Mucosa of descending colon (tissue), 3 donors: ENCODE results near the gene ZFP1. TPM values are rescaled to one million over a fixed set of nuclear protein-coding genes. Genes with fewer than 3 reads are reported as not detected.

ENCODE experiments used
- ATAC-seq: fragments of 200-7000 bp; cut with Tn5 transposase; one replicate; pipeline ENCODE4 v1.9.1; 2020; ENCODE audit warnings: mild to moderate bottlenecking, moderate library complexity
- DNase-seq, 3 donors: peaks; one replicate each; pipeline ENCODE4 v3.0.0-alpha.2; 2020
- H3K36me3 ChIP-seq: fragments of 200-600 bp; one replicate; pipeline ENCODE4 v1.8.0; 2021; ENCODE audit warnings: low read depth, mild to moderate bottlenecking
- H3K4me1 ChIP-seq: fragments of 200-600 bp; one replicate; pipeline ENCODE4 v1.8.0; 2021; ENCODE audit warnings: low read depth, mild to moderate bottlenecking
- H3K4me3 ChIP-seq: fragments of 200-600 bp; one replicate; pipeline ENCODE4 v1.8.0; 2021; ENCODE audit warnings: mild to moderate bottlenecking
- H3K9me3 ChIP-seq: fragments of 200-600 bp; one replicate; pipeline ENCODE4 v1.8.0; 2021; ENCODE audit warnings: mild to moderate bottlenecking
- CTCF ChIP-seq: fragments of 200-600 bp; IDR thresholded peaks from one replicate; pipeline ENCODE4 v1.8.0; 2022; ENCODE audit warnings: antibody characterized with exemption, mild to moderate bottlenecking
- intact Hi-C, 2 donors: fragments of 100-400 bp; cut with DNase I in 1 of 2; cut with micrococcal nuclease in 1 of 2; formaldehyde crosslinking; loops; one replicate each; pipeline versions ENCODE4 v1.11.0 to v1.11.1; 2022; cut with DNase I, micrococcal nuclease
- total RNA-seq, 3 donors: library from RNA; stranded (reverse); fragmentation: NEBNext Ultra II Directional in 2 of 3; extraction: Animal tissue kit (Norgen Biotek cat#: 25700) in 2 of 3; gene quantifications; one replicate each; pipeline versions ENCODE4 v1.2.1 to v1.2.4, GENCODE V29; 2021 to 2023
- donor health status: DM: no; HTN: no; CAD: no; lungs with moderate emphysema.
- donor health status: DM: no; HTN: no; CAD: no.
- donor health status: DM: no; HTN: yes; CAD: no.

The ZFP1 gene
- total RNA-seq, 3 donors from 2014 or later = 5.6 to 17.0 (median 6.9) TPM

DNA sequence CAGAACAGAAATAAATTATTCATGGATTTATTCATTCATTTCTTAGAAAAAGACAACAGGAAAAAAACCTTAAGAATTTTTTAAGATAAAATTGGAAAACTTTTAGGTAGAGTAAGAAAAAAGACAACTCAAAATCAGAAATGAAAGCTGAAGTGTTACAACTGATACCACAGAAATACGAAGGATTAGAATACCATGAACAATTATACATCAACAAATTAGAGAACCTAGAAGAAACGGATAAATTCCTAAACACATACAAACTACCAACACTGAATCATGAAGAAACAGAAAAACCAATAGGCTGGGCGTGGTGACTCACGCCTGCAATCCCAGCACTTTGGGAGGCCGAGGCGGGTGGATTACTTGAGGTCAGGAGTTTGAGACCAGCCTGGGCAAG lies 30.9 kb downstream of the ZFP1 start:
- Histone ChIP-seq H3K4me3 (no peak overlapping the region), H3K36me3 (no peaks in the 10 kb centered on the region), H3K9me3 (peaks cover 27% of the 10 kb centered on the region), H3K4me1 (no peaks in the 10 kb centered on the region)
- DNase-seq = no peak
- ATAC-seq = no peak
- TF ChIP-seq CTCF = no peak
- intact Hi-C loops = no loop called here

DNA sequence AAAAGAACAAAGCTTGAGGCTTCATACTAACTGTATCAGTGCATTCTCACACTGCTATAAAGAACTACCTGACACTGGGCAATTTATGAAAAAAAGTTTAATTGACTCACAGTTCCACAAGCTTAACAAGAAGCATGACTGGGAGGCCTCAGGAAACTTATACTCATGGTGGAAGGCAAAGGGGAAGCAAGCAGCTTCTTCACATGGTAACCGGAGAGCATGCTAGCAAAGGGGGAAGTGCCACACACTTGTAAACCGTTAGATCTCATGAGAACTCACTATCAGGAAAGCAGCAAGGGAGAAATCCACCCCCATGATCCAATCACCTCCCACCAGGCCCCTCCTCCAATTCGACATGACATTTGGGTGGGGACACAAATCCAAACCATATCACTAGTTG lies 33.3 kb downstream of the ZFP1 start:
- no peak for ATAC-seq
- Histone ChIP-seq H3K36me3 (no peaks in the 10 kb centered on the region), H3K4me1 (no peaks in the 10 kb centered on the region), H3K4me3 (no peak overlapping the region), H3K9me3 (peaks cover 7% of the 10 kb centered on the region)
- intact Hi-C loops = no loop called here
- no peak for DNase-seq
- no peak for TF ChIP-seq CTCF

DNA sequence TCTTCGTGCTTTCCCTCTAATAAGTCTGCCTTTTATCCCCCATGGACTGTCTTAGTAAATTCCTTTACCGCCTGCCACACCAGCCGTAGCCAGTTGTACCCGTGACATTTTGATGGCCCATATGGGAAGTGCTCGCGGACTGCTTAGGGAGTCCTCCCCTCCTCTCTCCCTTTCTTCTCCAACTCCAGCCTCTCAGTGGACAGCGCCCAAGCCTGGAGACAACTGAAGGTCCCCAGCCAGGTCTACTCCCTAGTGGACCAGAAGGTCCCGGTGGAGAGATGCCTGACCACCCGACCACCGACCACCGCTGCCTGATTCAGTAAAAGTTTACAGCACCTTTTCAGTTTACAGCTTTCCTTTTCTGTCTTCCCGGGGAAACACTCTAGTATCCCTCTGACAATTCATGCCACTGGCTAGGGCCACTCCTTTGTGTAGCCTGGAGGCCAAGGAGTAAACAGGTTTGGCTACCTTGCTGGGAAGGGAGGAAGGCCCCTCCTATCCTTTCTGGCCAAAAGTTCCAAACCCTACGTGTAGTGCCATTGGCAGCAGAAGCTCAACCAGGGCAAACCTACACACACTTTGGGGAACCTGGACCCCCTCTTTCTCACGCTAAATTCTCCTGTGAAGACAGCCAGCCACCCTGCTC lies 40.6 kb downstream of the ZFP1 start:
- H3K9me3 ChIP-seq = no peaks in the 10 kb centered on the region
- DNase-seq = no peak
- ATAC-seq = peak; percentile 59
- H3K36me3 ChIP-seq = no peaks in the 10 kb centered on the region
- H3K4me1 ChIP-seq = peaks cover 6% of the 10 kb centered on the region
- no peak for TF ChIP-seq CTCF
- H3K4me3 ChIP-seq = no peak overlapping the region
- intact Hi-C loops = no loop called here

DNA sequence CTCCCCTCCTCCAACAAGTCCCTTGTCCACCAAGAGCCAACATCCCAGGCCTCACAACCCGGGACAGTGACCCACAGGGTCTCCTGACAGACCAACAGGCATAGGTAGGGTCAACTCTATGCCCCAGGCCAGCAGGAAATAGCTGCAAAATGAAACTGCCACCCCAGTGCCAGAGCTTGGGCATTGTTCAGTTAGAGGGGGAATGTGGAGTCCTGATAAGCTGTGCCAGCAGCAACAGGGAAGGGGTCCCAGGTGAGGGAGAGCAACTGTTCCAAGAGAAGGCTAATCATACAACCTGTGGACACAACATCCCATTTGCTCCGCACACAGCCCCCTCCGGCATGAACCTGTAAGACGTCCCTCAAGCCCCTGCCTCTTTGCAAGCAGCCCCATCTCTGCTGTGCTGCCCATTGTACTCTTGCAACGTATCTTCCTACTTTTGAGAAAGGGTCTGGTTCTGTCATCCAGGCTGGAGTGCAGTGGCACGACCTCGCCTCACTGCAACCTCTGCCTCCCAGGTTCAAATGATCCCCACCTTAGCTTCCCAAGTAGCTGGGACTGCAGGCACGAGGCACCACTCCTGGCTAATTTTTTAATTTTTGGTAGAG lies 41.4 kb downstream of the ZFP1 start:
- Histone ChIP-seq H3K4me3 (no peak overlapping the region), H3K4me1 (peaks cover 6% of the 10 kb centered on the region), H3K36me3 (no peaks in the 10 kb centered on the region), H3K9me3 (no peaks in the 10 kb centered on the region)
- ATAC-seq (no peak), DNase-seq (no peak)
- intact Hi-C loops = loop anchor here (10.0 kb wide), 2 partner anchors 205 to 275 kb away; partner anchors contain the start of gene TMEM170A (in 1 of the 2)
- TF ChIP-seq CTCF = no peak

DNA sequence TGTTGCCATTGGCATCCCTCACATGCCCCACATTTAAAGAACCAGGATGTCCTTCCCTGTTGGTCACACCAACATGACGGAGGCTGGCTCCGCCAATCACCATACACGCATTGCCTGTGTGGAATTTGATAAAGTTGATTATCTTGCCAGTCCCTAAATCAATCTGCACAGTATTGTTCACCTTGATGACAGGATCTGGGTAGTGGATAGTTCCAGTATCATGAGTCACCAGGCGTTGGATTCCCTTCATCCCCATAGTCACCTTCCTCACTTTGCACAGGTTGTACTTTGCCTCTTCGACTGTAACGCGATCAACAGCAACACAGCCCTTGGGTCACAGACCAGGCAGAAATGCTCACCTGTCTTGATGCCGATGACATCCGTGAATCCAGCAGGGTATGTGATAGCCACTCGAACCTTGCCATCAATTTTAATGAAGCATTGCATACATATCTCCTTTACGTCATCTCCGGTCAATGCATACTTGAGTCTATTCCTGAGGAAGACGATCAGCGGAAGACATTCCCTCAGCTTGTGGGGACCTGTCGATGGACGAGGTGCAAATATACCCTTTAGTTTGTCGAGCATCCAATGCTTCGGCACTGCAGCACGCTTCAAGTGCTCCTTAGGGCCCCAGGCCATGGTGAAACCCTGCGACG lies 44.4 kb downstream of the ZFP1 start:
- Histone ChIP-seq H3K4me3 (no peak overlapping the region), H3K4me1 (peaks cover 6% of the 10 kb centered on the region), H3K9me3 (no peaks in the 10 kb centered on the region), H3K36me3 (no peaks in the 10 kb centered on the region)
- TF ChIP-seq CTCF = no peak
- ATAC-seq (no peak), DNase-seq (no peak)
- intact Hi-C loops = loop anchor here (10.0 kb wide), 2 partner anchors 202 to 272 kb away; partner anchors contain the start of gene TMEM170A (in 1 of the 2)
